ENCODE measurements around the gene FLNC. TPM values are rescaled to one million over a fixed set of nuclear protein-coding genes. Genes with fewer than 3 reads are reported as not detected.

FLNC gene
- total RNA-seq, 2 experiments from 2014 or later, result 0.05 TPM; not detected in 1

- ChIA-PET CTCF (interaction anchor here (0.6 to 3.4 kb wide), 7 partner anchors 17 to 405 kb away, joined by 3 to 20 read pairs (median 3); partner anchors contain the start of gene ATP6V1F), POLR2A (no interaction called here)
- DNase-seq, result peak; percentile 44
- Mint-ChIP-seq H3K36me3 (no peaks in the 10 kb centered on the region), H3K4me3 (no peak overlapping the region), H3K27ac (no peak overlapping the region), H3K4me1 (ENCODE audit: low read depth) (peaks cover 1% of the 10 kb centered on the region), H3K27me3 (no peaks in the 10 kb centered on the region), H3K9me3 (no peaks in the 10 kb centered on the region)
- intact Hi-C loops (cut with micrococcal nuclease), result loop anchor here (2.0 to 5.0 kb wide), 3 partner anchors 85 to 453 kb away; partner anchors contain the start of gene METTL2B
Measured at GRCh38 chr7:128879939-128880746, 49.9 kb downstream of the FLNC start.

- POLR2A ChIA-PET, result interaction anchor here (1.4 kb wide), 1 partner anchor 18 kb away, joined by 6 read pairs; the partner anchor contains the start of gene ATP6V1F
- CTCF ChIA-PET, result interaction anchor here (0.6 to 3.4 kb wide), 8 partner anchors 9 to 406 kb away, joined by 3 to 20 read pairs (median 3); partner anchors contain the start of gene ATP6V1F
- Mint-ChIP-seq H3K4me1 (ENCODE audit: low read depth) (peaks cover 1% of the 10 kb centered on the region), H3K9me3 (no peaks in the 10 kb centered on the region), H3K27me3 (peaks cover 2% of the 10 kb centered on the region), H3K27ac (no peak overlapping the region), H3K4me3 (no peak overlapping the region), H3K36me3 (no peaks in the 10 kb centered on the region)
- intact Hi-C loops (cut with micrococcal nuclease), result loop anchor here (2.0 to 5.0 kb wide), 3 partner anchors 86 to 454 kb away; partner anchors contain the start of gene METTL2B
- DNase-seq, result no peak
Measured at GRCh38 chr7:128880791-128881457, 50.7 kb downstream of the FLNC start.

GRCh38 chr7:128881458-128882125 lies 51.4 kb downstream of the FLNC start:
- CTCF ChIA-PET, result interaction anchor here (0.7 to 3.4 kb wide), 7 partner anchors 10 to 406 kb away, joined by 3 to 20 read pairs (median 3); partner anchors contain the start of gene ATP6V1F
- no peak for DNase-seq
- POLR2A ChIA-PET, result interaction anchor here (1.4 kb wide), 1 partner anchor 18 kb away, joined by 6 read pairs; the partner anchor contains the start of gene ATP6V1F
- H3K27me3 Mint-ChIP-seq, result peaks cover 2% of the 10 kb centered on the region
- intact Hi-C loops (cut with micrococcal nuclease), result loop anchor here (2.0 to 5.0 kb wide), 4 partner anchors 87 to 454 kb away; partner anchors contain the start of gene METTL2B
- H3K9me3 Mint-ChIP-seq, result no peaks in the 10 kb centered on the region
- no peaks in the 10 kb centered on the region for H3K36me3 Mint-ChIP-seq
- H3K4me3 Mint-ChIP-seq, result no peak overlapping the region
- peaks cover 1% of the 10 kb centered on the region for H3K4me1 Mint-ChIP-seq (ENCODE audit: low read depth)
- no peak overlapping the region for H3K27ac Mint-ChIP-seq

- CTCF ChIA-PET, result interaction anchor here (0.7 to 3.4 kb wide), 9 partner anchors 13 to 173 kb away, joined by 3 to 20 read pairs (median 6); partner anchors contain the start of genes ATP6V1F, CALU and TNPO3
- Mint-ChIP-seq H3K36me3 (no peaks in the 10 kb centered on the region), H3K4me3 (no peak overlapping the region)
Measured at GRCh38 chr7:128882134-128882533, 51.9 kb downstream of the FLNC start.

DNA sequence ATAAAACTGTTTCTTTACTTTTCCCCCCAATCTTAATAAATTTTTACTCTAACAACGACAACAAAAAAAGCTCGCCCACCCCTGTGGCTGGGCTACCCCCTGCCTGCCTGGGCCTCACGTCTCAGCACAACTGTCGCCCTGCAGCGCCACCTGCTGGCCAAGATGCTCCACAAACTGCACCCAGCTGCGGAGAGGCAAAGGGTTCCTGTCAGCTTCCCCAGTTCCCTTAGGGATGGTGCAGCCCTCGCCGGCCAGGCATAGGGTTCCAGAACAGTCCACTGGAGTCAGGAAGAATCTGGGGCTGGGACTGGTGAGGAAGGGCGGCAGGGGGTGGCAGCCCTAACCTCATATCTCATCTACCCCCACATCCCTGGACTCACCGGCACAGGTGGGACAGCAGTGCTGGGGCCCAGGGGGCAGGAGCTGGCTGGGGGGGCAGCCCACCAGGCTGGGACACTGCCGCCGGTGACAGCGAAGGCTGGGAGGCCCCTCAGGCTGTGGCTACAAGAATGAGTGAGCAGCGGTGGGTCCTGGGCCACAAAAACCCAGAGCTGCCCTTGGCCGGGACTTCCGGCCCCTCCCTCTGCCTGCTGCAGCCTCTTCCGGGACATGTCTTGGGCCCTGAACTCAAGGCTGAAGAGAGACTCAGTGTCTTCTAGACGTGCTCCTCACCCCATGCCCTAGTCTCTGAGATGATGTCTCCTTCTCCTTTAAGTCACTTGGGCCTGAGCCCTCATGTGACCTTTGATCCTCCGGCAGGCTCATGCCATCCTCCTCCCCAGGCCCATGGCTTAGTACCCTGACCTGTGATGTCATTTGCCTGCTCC lies 53.6 kb downstream of the FLNC start:
- H3K4me3 Mint-ChIP-seq, result peak overlapping the region; percentile 0
- peak; percentile 88 for DNase-seq
- intact Hi-C loops (cut with micrococcal nuclease), result loop anchor here (1.0 to 5.0 kb wide), 4 partner anchors 42 to 457 kb away; partner anchors contain the start of gene METTL2B
- CTCF ChIA-PET, result interaction anchor here (0.6 to 2.9 kb wide), 52 partner anchors 8 to 537 kb away, joined by 3 to 46 read pairs (median 4); partner anchors contain the start of genes ATP6V1F, CALU, IRF5 and TNPO3
- POLR2A ChIA-PET, result interaction anchor here (0.5 to 1.4 kb wide), 2 partner anchors 21 to 144 kb away, joined by 3 to 5 read pairs; partner anchors contain the start of genes ATP6V1F and CALU
- H3K9me3 Mint-ChIP-seq, result no peaks in the 10 kb centered on the region
- peaks cover 1% of the 10 kb centered on the region for H3K4me1 Mint-ChIP-seq (ENCODE audit: low read depth)
- H3K27me3 Mint-ChIP-seq, result peaks cover 2% of the 10 kb centered on the region
- H3K27ac Mint-ChIP-seq, result no peak overlapping the region
- H3K36me3 Mint-ChIP-seq, result no peaks in the 10 kb centered on the region

More at GRCh38 chr7:128882134-128882533, 51.9 kb downstream of the FLNC start:
- H3K27ac Mint-ChIP-seq, result no peak overlapping the region
- POLR2A ChIA-PET, result interaction anchor here (1.4 kb wide), 1 partner anchor 19 kb away, joined by 6 read pairs; the partner anchor contains the start of gene ATP6V1F
- H3K4me1 Mint-ChIP-seq (ENCODE audit: low read depth), result peaks cover 1% of the 10 kb centered on the region
- intact Hi-C loops (cut with micrococcal nuclease), result loop anchor here (2.0 to 5.0 kb wide), 3 partner anchors 273 to 455 kb away; partner anchors contain the start of gene METTL2B
- H3K9me3 Mint-ChIP-seq, result no peaks in the 10 kb centered on the region
- peaks cover 2% of the 10 kb centered on the region for H3K27me3 Mint-ChIP-seq
- DNase-seq, result no peak

- Mint-ChIP-seq H3K27me3 (peaks cover 2% of the 10 kb centered on the region), H3K9me3 (no peaks in the 10 kb centered on the region), H3K4me3 (no peak overlapping the region), H3K36me3 (no peaks in the 10 kb centered on the region), H3K4me1 (ENCODE audit: low read depth) (peaks cover 1% of the 10 kb centered on the region), H3K27ac (no peak overlapping the region)
- intact Hi-C loops (cut with micrococcal nuclease), result loop anchor here (5.0 kb wide), 2 partner anchors 407 to 457 kb away; partner anchors contain the start of gene METTL2B
- POLR2A ChIA-PET, result no interaction called here
- CTCF ChIA-PET, result interaction anchor here (0.9 to 2.9 kb wide), 17 partner anchors 10 to 278 kb away, joined by 3 to 46 read pairs (median 5); partner anchors contain the start of genes ATP6V1F and TNPO3
- DNase-seq, result no peak
Measured at GRCh38 chr7:128884561-128885369, 54.6 kb downstream of the FLNC start.

GRCh38 chr7:128885370-128886187 lies 55.4 kb downstream of the FLNC start:
- Mint-ChIP-seq H3K9me3 (no peaks in the 10 kb centered on the region), H3K4me3 (no peak overlapping the region), H3K27ac (no peak overlapping the region), H3K36me3 (no peaks in the 10 kb centered on the region), H3K27me3 (peaks cover 7% of the 10 kb centered on the region), H3K4me1 (ENCODE audit: low read depth) (peaks cover 1% of the 10 kb centered on the region)
- no peak for DNase-seq
- ChIA-PET CTCF (interaction anchor here (0.8 to 2.9 kb wide), 5 partner anchors 16 to 459 kb away, joined by 3 to 46 read pairs (median 5); partner anchors contain the start of gene ATP6V1F), POLR2A (no interaction called here)
- intact Hi-C loops (cut with micrococcal nuclease), result no loop called here

DNA sequence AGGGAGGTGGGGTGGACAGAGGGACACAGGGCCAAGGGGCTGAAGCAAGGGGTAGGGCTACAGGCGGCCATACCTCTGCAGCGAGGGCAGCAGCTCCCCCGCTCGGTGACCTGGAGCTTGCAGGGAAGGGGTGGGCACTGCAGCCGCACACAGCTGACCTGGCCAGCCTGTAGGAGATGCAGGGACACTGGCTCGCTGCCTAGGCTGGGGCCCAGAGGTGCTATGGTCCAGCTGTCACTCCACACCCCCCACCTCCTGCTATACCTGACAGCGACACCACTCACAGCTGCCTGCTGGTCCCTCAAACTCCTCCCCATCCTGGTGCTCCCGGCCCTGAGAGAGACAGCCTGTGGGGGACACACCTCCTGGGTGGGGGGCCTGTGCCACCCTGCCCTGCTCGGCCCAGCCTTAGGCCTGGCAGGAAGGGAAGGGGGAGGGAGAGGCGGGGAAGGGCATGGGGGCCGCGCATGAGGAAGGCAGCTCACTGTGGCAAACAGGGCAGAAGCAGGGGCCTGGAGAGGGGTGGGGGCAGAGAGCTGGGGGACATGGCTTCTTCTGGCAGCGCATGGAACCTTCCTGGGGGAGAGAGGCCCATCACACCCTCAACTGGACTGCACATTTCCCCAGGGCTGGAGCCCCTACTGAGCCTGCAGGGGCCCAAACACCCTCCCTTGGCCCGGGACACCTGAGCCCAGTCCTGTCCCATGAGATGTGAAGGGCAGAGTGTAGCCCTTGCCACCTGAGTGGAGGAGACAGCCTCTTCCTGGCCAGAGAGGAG lies 56.4 kb downstream of the FLNC start:
- Mint-ChIP-seq H3K27me3 (peaks cover 7% of the 10 kb centered on the region), H3K4me3 (no peak overlapping the region), H3K4me1 (ENCODE audit: low read depth) (peaks cover 1% of the 10 kb centered on the region), H3K27ac (no peak overlapping the region), H3K9me3 (no peaks in the 10 kb centered on the region), H3K36me3 (no peaks in the 10 kb centered on the region)
- intact Hi-C loops (cut with micrococcal nuclease), result no loop called here
- CTCF ChIA-PET, result interaction anchor here (1.0 to 1.1 kb wide), 2 partner anchors 22 to 460 kb away, joined by 4 to 5 read pairs; no protein-coding TSS in a partner anchor
- DNase-seq, result no peak
- POLR2A ChIA-PET, result no interaction called here

Measured in activated CD4-positive, alpha-beta memory T cell treated with anti-CD3 and anti-CD28 coated beads for 36 hours (primary cell).